ENCODE results near the gene GJB3. TPM values are rescaled to one million over a fixed set of nuclear protein-coding genes. Genes with fewer than 3 reads are reported as not detected.

Gene GJB3
- total RNA-seq, 1 experiment from 2014 or later = 89.9 TPM

GRCh38 chr1:34800214-34800613 lies 19.2 kb downstream of the GJB3 start:
- Histone ChIP-seq H3K4me2 (ENCODE audit: low read length) (no peak overlapping the region), H3K27me3 (ENCODE audit: low read length) (no peaks in the 10 kb centered on the region), H3K36me3 (ENCODE audit: low read depth, low read length) (no peaks in the 10 kb centered on the region), H3K9me3 (ENCODE audit: low read length) (no peaks in the 10 kb centered on the region), H3K79me2 (ENCODE audit: low read length) (no peaks in the 10 kb centered on the region), H3K4me1 (ENCODE audit: insufficient read depth, low read length) (no peaks in the 10 kb centered on the region), H2AFZ (ENCODE audit: low read length) (no peak overlapping the region), H3F3A (ENCODE audit: low read length, unreplicated experiment) (no peaks in the 10 kb centered on the region), H3K4me3 (ENCODE audit: low read length) (no peak overlapping the region), H4K20me1 (ENCODE audit: low read length) (no peaks in the 10 kb centered on the region), H3K27ac (ENCODE audit: low read length) (no peak overlapping the region), H3K9me2 (replicated peaks; ENCODE audit: low read length) (no peaks in the 10 kb centered on the region), H3K9ac (ENCODE audit: low read length) (no peak overlapping the region)
- intact Hi-C loops (cut with micrococcal nuclease) = no loop called here
- TF ChIP-seq EZH2 (IDR thresholded peaks at IDR 0.05; ENCODE audit: low read length, unreplicated experiment) (no peak), CTCF (conservative IDR thresholded peaks at IDR 0.05; ENCODE audit: low read depth, low read length) (no peak), EZH2phosphoT487 (IDR thresholded peaks at IDR 0.05; ENCODE audit: borderline replicate concordance, low read length) (no peak)
- ChIA-PET POLR2A (ENCODE audit: unreplicated experiment) (interaction anchor here (0.7 kb wide), 1 partner anchor 13 kb away, joined by 4 read pairs; no protein-coding TSS in a partner anchor), CTCF (no interaction called here)
- no TSS peak for BruUV-seq (replicated peaks)
- DNase-seq (no peak), ATAC-seq (peak; percentile 33; the same call in 1 of the 2 replicates)

DNA sequence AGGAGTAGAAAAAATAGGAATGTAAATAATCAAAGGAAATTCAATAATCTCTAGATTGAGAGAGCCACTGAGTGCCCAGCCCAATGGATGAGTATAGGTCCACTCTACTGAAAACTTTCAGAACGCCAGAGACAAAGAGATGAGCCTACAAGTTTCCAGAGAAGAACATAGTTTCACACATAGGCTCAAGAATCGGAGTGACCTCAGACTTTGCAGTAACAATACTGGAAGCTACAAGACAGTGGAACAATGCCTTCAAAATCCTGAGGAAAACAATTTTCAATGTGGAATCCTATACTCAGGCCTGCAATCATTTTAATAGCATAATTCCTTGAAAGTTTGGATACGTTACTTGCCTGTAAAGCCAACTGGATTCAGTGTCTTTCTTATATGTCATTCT lies 22.8 kb downstream of the GJB3 start:
- no peaks in the 10 kb centered on the region for H3F3A ChIP-seq (ENCODE audit: low read length, unreplicated experiment)
- no peak overlapping the region for H3K9ac ChIP-seq (ENCODE audit: low read length)
- ChIA-PET CTCF (no interaction called here), POLR2A (ENCODE audit: unreplicated experiment) (no interaction called here)
- H3K27me3 ChIP-seq (ENCODE audit: low read length) = no peaks in the 10 kb centered on the region
- TF ChIP-seq EZH2 (IDR thresholded peaks at IDR 0.05; ENCODE audit: low read length, unreplicated experiment) (no peak), EZH2phosphoT487 (IDR thresholded peaks at IDR 0.05; ENCODE audit: borderline replicate concordance, low read length) (no peak), CTCF (conservative IDR thresholded peaks at IDR 0.05; ENCODE audit: low read depth, low read length) (no peak)
- no peaks in the 10 kb centered on the region for H3K9me3 ChIP-seq (ENCODE audit: low read length)
- H3K27ac ChIP-seq (ENCODE audit: low read length) = no peak overlapping the region
- H4K20me1 ChIP-seq (ENCODE audit: low read length) = no peaks in the 10 kb centered on the region
- H3K36me3 ChIP-seq (ENCODE audit: low read depth, low read length) = no peaks in the 10 kb centered on the region
- H3K79me2 ChIP-seq (ENCODE audit: low read length) = no peaks in the 10 kb centered on the region
- 0 out of 2 replicates have a peak, but pooled peaks cover 7% of the 10 kb centered on the region for H3K4me1 ChIP-seq (ENCODE audit: insufficient read depth, low read length)
- H2AFZ ChIP-seq (ENCODE audit: low read length) = no peak overlapping the region
- no peaks in the 10 kb centered on the region for H3K9me2 ChIP-seq (replicated peaks; ENCODE audit: low read length)
- intact Hi-C loops (cut with micrococcal nuclease) = no loop called here
- ATAC-seq = no peak
- no TSS peak for BruUV-seq (replicated peaks)
- no peak overlapping the region for H3K4me3 ChIP-seq (ENCODE audit: low read length)
- DNase-seq = no peak
- no peak overlapping the region for H3K4me2 ChIP-seq (ENCODE audit: low read length)

DNA sequence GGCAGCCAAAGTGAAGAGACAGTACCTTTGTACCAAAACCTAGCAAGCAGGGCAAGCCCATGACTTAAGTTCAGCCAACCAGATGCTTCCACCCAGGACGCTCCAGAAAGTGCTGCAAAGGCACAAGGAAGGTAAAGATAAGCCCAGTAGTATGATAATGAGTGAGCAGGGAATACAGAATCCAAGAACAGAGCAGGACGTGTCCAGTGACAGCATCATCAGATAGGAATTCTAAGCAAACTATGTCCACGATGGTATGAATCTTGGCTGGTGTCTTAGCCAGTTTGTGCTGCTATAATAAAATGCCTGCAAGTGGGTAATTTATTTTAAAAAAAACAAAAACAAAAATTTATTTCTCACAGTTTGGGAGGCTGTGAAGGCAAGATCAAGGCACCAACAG lies 25.4 kb downstream of the GJB3 start:
- ATAC-seq = no peak
- no peak for DNase-seq
- intact Hi-C loops (cut with micrococcal nuclease) = no loop called here
- ChIA-PET POLR2A (ENCODE audit: unreplicated experiment) (no interaction called here), CTCF (no interaction called here)
- Histone ChIP-seq H3K27ac (ENCODE audit: low read length) (no peak overlapping the region), H3K4me3 (ENCODE audit: low read length) (no peak overlapping the region), H3K9me3 (ENCODE audit: low read length) (no peaks in the 10 kb centered on the region), H3K27me3 (ENCODE audit: low read length) (no peaks in the 10 kb centered on the region), H3K36me3 (ENCODE audit: low read depth, low read length) (no peaks in the 10 kb centered on the region), H3K4me1 (ENCODE audit: insufficient read depth, low read length) (0 out of 2 replicates have a peak, but pooled peaks cover 7% of the 10 kb centered on the region), H3K4me2 (ENCODE audit: low read length) (no peak overlapping the region), H4K20me1 (ENCODE audit: low read length) (no peaks in the 10 kb centered on the region), H3K9ac (ENCODE audit: low read length) (no peak overlapping the region), H3F3A (ENCODE audit: low read length, unreplicated experiment) (no peaks in the 10 kb centered on the region), H2AFZ (ENCODE audit: low read length) (no peak overlapping the region; the same call in 1 of the 2 replicates), H3K79me2 (ENCODE audit: low read length) (no peaks in the 10 kb centered on the region), H3K9me2 (replicated peaks; ENCODE audit: low read length) (no peaks in the 10 kb centered on the region)
- BruUV-seq (replicated peaks) = no TSS peak
- TF ChIP-seq EZH2 (IDR thresholded peaks at IDR 0.05; ENCODE audit: low read length, unreplicated experiment) (no peak), CTCF (conservative IDR thresholded peaks at IDR 0.05; ENCODE audit: low read depth, low read length) (no peak), EZH2phosphoT487 (IDR thresholded peaks at IDR 0.05; ENCODE audit: borderline replicate concordance, low read length) (no peak)

All from PC-3 (cell line).